Thoracic aorta (tissue), 2 donors: Measurements from ENCODE around the gene TFDP1. TPM values are rescaled to one million over a fixed set of nuclear protein-coding genes. Genes with fewer than 3 reads are reported as not detected.

Experiments used
- ATAC-seq: fragments of 150-250 bp; one replicate; pipeline ENCODE4 v1.8.0; 2017; ENCODE audit warnings: low read depth; ENCODE audit not compliant: insufficient number of reproducible peaks, low FRiP score
- DNase-seq: peaks from one replicate; pipeline ENCODE4 v3.0.0-alpha.2; 2020; ENCODE audit warnings: low spot score
- H3K27ac ChIP-seq, 2 donors: fragments of 200-600 bp; sonication (generic); 1 replicate in 1 of 2; 2 replicates in 1 of 2; pipeline ENCODE4 v1.5.1; 2016; ENCODE audit warnings: mild to moderate bottlenecking in 2 of 2, moderate library complexity in 2 of 2
- H3K27me3 ChIP-seq: fragments of 200-600 bp; sonication (generic); replicated peaks from 2 replicates; pipeline ENCODE4 v1.6.0; 2016; ENCODE audit warnings: mild to moderate bottlenecking; ENCODE audit not compliant: insufficient read depth
- H3K36me3 ChIP-seq: fragments of 200-600 bp; sonication (generic); one replicate; pipeline ENCODE4 v1.5.1; 2016
- H3K4me1 ChIP-seq, 2 donors: fragments of 200-600 bp; sonication (generic); 1 replicate in 1 of 2; 2 replicates in 1 of 2; pipeline versions ENCODE4 v1.5.1 to v1.6.0; 2016; ENCODE audit warnings: low read depth in 2 of 2, mild to moderate bottlenecking in 1 of 2; ENCODE audit not compliant: control insufficient read depth in 1 of 2
- H3K4me3 ChIP-seq: fragments of 200-600 bp; sonication (generic); 2 replicates; pipeline ENCODE4 v1.5.1; 2016; ENCODE audit warnings: mild to moderate bottlenecking
- H3K9me3 ChIP-seq: fragments of 200-600 bp; sonication (generic); 2 replicates; pipeline ENCODE4 v1.5.1; 2016
- total RNA-seq, 2 donors: library from RNA; depleted of rRNA; stranded (reverse); fragments of >200 nt; gene quantifications; one replicate each; pipeline versions ENCODE4 v1.1.0 to v1.2.3, GENCODE V29; 2016
- TF ChIP-seq, protein P1 (sequence below): fragments of 200-600 bp; sonication (generic); IDR thresholded peaks from one replicate; pipeline ENCODE4 v1.5.1; 2019; ENCODE audit warnings: antibody characterized with exemption

TFDP1 gene
- total RNA-seq, 2 donors from 2014 or later: 39.3 to 49.3 TPM

DNA sequence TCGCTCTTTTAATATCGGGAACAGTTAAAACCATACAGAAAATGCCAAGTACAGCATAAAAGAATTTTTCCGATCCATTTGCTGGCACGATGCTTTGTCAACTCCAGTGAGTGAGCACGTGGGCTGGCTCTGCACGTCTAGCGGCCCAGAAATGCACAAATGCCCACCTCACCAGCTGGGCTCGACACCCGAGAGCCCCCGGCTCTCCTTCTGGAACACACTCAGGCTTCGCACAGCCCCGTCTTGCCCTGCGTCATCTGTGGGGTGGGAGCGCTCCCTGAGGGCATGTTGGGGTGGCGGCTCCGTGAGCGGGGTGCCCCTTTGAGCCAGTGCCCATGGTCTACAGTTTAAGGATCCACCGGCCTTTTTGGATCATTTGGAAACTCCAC lies 48.9 kb downstream of the TFDP1 start:
- no peak overlapping the region for H3K27ac ChIP-seq
- H3K36me3 ChIP-seq: peaks cover 39% of the 10 kb centered on the region
- TF ChIP-seq, protein P1, sequence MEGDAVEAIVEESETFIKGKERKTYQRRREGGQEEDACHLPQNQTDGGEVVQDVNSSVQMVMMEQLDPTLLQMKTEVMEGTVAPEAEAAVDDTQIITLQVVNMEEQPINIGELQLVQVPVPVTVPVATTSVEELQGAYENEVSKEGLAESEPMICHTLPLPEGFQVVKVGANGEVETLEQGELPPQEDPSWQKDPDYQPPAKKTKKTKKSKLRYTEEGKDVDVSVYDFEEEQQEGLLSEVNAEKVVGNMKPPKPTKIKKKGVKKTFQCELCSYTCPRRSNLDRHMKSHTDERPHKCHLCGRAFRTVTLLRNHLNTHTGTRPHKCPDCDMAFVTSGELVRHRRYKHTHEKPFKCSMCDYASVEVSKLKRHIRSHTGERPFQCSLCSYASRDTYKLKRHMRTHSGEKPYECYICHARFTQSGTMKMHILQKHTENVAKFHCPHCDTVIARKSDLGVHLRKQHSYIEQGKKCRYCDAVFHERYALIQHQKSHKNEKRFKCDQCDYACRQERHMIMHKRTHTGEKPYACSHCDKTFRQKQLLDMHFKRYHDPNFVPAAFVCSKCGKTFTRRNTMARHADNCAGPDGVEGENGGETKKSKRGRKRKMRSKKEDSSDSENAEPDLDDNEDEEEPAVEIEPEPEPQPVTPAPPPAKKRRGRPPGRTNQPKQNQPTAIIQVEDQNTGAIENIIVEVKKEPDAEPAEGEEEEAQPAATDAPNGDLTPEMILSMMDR: no peak
- ATAC-seq: no peak
- H3K9me3 ChIP-seq: no peaks in the 10 kb centered on the region
- DNase-seq: no peak
- no peaks in the 10 kb centered on the region for H3K4me1 ChIP-seq
- H3K4me3 ChIP-seq: no peak overlapping the region
- no peaks in the 10 kb centered on the region for H3K27me3 ChIP-seq

DNA sequence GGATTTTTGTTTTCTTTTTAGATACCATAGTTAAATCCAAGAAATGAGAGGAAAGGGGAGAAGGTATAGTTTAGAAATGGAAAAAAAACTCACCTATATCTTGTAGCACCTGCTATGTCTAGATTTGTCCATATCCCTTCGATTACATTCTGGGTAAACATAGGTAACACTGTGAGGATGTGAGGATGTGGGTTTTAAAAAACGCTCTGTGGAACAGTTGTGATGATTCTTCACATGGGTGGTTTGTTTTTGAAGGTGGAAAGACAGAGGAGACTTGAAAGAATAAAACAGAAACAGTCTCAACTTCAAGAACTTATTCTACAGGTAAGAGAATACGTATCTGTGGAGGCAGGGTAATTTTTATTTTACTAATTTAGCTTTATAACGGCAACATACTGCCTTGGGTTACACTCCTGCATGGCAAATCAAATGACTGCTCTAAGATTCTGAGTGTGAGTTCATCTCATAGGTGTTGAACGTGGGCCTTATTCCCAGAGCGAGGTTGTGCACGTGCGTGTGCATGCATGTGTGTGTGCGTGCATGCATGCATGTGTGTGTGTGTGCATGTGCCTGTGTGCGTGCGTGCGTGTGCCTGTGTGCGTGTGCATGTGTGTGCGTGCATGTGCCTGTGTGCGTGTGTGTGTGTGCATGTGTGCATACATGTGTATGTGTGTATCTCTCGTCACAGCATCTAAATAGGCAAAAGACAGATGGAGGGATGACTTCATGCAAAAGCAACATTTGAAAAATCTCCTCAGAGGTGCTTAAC lies 49.9 kb downstream of the TFDP1 start:
- no peak overlapping the region for H3K27ac ChIP-seq
- peaks cover 39% of the 10 kb centered on the region for H3K36me3 ChIP-seq
- no peaks in the 10 kb centered on the region for H3K4me1 ChIP-seq
- no peak overlapping the region for H3K4me3 ChIP-seq
- TF ChIP-seq, protein P1: no peak
- DNase-seq: no peak
- no peak for ATAC-seq
- H3K9me3 ChIP-seq: no peaks in the 10 kb centered on the region
- H3K27me3 ChIP-seq: no peaks in the 10 kb centered on the region

DNA sequence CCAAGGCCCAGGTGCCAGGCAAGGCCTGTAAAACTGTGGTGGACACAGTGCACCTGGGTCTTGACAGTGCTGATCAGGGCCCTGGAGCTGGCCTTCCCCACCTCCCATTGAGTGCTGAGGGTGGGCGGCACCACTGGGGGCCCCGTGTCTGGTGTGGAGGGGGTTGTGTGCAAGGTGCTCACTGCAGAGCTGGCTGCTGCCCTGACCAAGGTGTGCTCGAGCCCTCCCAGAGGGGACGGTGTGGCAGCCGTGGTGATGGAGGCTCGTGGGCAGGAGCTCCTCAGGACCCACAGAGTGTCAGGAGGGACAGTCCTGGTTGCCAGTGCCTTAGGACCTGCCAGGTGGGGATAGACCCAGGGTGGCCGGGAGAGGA lies 50.5 kb downstream of the TFDP1 start:
- Histone ChIP-seq H3K4me1 (no peaks in the 10 kb centered on the region), H3K27ac (no peak overlapping the region), H3K27me3 (no peaks in the 10 kb centered on the region), H3K36me3 (peaks cover 39% of the 10 kb centered on the region), H3K4me3 (no peak overlapping the region), H3K9me3 (no peaks in the 10 kb centered on the region)
- ATAC-seq (no peak), DNase-seq (no peak)
- TF ChIP-seq, protein P1: no peak

DNA sequence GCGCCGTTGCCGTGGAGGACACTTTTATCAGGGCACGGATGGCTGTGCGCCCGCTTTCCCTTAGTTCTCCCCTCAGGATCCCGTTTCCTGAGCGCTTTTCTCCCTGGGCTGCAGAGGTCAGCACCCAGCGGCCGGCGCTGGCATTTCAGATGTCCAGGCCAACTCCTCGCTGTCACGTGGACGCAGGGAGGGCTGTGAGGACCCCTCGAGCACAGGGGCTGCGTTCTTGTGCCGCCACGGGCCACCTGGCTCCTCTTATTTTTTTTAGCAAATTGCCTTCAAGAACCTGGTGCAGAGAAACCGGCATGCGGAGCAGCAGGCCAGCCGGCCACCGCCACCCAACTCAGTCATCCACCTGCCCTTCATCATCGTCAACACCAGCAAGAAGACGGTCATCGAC lies 51.2 kb downstream of the TFDP1 start:
- H3K4me3 ChIP-seq: no peak overlapping the region
- TF ChIP-seq, protein P1: no peak
- no peak overlapping the region for H3K27ac ChIP-seq
- no peaks in the 10 kb centered on the region for H3K27me3 ChIP-seq
- no peaks in the 10 kb centered on the region for H3K9me3 ChIP-seq
- ATAC-seq (no peak), DNase-seq (no peak)
- H3K36me3 ChIP-seq: peaks cover 39% of the 10 kb centered on the region
- H3K4me1 ChIP-seq: no peaks in the 10 kb centered on the region

DNA sequence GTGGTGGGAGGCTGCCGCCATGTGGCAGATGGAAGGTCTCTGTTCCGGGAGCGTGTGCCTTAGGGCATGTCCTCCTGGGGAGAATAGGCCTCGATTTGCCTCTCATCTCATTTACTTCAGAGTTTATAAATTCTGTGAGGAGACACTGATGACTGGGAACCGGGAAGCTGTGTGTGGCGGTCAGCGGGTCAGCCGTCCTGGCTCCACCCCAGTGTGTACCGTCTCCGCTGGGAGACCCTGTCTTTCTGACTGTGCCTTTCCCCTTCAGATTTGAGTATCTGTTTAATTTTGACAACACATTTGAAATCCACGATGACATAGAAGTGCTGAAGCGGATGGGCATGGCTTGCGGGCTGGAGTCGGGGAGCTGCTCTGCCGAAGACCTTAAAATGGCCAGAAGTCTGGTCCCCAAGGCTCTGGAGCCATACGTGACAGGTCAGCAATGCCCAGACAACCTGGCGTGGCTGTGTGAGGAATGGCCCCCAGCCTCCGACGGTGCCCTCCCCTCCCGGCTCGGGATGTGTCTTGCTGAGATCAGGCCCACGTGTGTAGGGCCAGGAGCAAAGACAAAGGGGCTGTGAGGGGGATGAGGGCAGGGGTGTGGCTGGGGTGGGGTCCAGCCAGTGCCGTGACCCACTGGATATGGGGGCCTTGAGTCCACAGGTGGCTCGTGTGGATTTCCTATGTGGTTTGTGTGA lies 51.9 kb downstream of the TFDP1 start:
- no peak overlapping the region for H3K4me3 ChIP-seq
- ATAC-seq: no peak
- no peak overlapping the region for H3K27ac ChIP-seq

More for the DNA sequence above, 51.9 kb downstream of the TFDP1 start:
- Histone ChIP-seq H3K4me1 (no peaks in the 10 kb centered on the region), H3K9me3 (no peaks in the 10 kb centered on the region), H3K36me3 (peaks cover 41% of the 10 kb centered on the region), H3K27me3 (no peaks in the 10 kb centered on the region)
- no peak for DNase-seq
- TF ChIP-seq, protein P1: no peak
